ENCODE data around the gene METTL26. TPM values are rescaled to one million over a fixed set of nuclear protein-coding genes. Genes with fewer than 3 reads are reported as not detected.

Gene METTL26
- total and polyA plus RNA-seq, 9 of the 15 experiments (the other 6 are each of a cell fraction or from before 2014, with no cell fraction given), result 7.3 to 262 (median 80.9) TPM

GRCh38 chr16:674968-675883 is 39.1 kb upstream of the METTL26 start, which contains the start of gene RHBDL1 (continued):
- TF ChIP-seq REST (IDR thresholded peaks at IDR 0.05; ENCODE audit: borderline replicate concordance), result peak; percentile 45
- 0 out of 2 replicates have a peak, but pooled peaks have one; percentile 55 for TF ChIP-seq REST (CRISPR knock-in tag; IDR thresholded peaks at IDR 0.05; ENCODE audit: low read depth)
- no peak for TF ChIP-seq ZFPM2 (CRISPR knock-in tag; IDR thresholded peaks at IDR 0.05)
- TF ChIP-seq ZNF511 (CRISPR knock-in tag; IDR thresholded peaks at IDR 0.05), result 0 out of 2 replicates have a peak, but pooled peaks have one; percentile 19
- TF ChIP-seq POLR2AphosphoS5 (IDR thresholded peaks at IDR 0.05; ENCODE audit: control insufficient read depth, insufficient read depth, low read depth, low read length), result 0 out of 2 replicates have a peak, but pooled peaks have one; percentile 26
- peak; percentile 78; the same call in 1 of the 2 replicates for TF ChIP-seq SUPT5H (IDR thresholded peaks at IDR 0.05)
- TF ChIP-seq USF1 (CRISPR knock-in tag; IDR thresholded peaks at IDR 0.05), result peak; percentile 14; the same call in 1 of the 2 replicates
- TF ChIP-seq NRF1 (conservative IDR thresholded peaks at IDR 0.05 in 1 of 2, IDR thresholded peaks at IDR 0.05 in 1 of 2), result peak; percentile 45 to 53
- peak; percentile 89 for TF ChIP-seq POLR2AphosphoS2 (IDR thresholded peaks at IDR 0.05; ENCODE audit: low read length)
- 0 out of 4 replicates have a peak, but pooled peaks of 1 of the 2 experiments have one; percentile 24 for TF ChIP-seq TEAD1 (CRISPR knock-in tag; IDR thresholded peaks at IDR 0.05)
- TF ChIP-seq NKRF (IDR thresholded peaks at IDR 0.05; ENCODE audit: borderline replicate concordance), result peak; percentile 48; the same call in 1 of the 2 replicates
